Activated B cell treated with CpG ODN at 0.5 μM for 24 hours (primary cell): ENCODE measurements around the gene SYNE2. TPM values are rescaled to one million over a fixed set of nuclear protein-coding genes. Genes with fewer than 3 reads are reported as not detected.

Experiments used
- ATAC-seq: fragments of 200-7000 bp; cut with Tn5 transposase; one replicate; pipeline ENCODE4 v1.10.0; 2021; ENCODE audit warnings: low read depth, mild to moderate bottlenecking, moderate library complexity
- CTCF ChIA-PET: fragments of 350-600 bp; sonication (Branson Sonifier 250); formaldehyde crosslinking; loops from one replicate; lab custom pipeline; 2021; ENCODE audit warnings: antibody characterized with exemption; lab: Charles Lee
- POLR2A ChIA-PET: fragments of 350-600 bp; sonication (Branson Sonifier 250); formaldehyde crosslinking; loops from one replicate; lab custom pipeline; 2021; ENCODE audit warnings: antibody characterized with exemption; lab: Charles Lee
- DNase-seq: peaks from one replicate; pipeline ENCODE4 v3.0.0; 2022
- H3K27ac Mint-ChIP-seq: one replicate; pipeline ENCODE4 v1.8.0; 2020; ENCODE audit warnings: mixed read lengths
- H3K27me3 Mint-ChIP-seq: one replicate; pipeline ENCODE4 v1.8.0; 2021; ENCODE audit warnings: mixed read lengths
- H3K36me3 Mint-ChIP-seq: one replicate; pipeline ENCODE4 v1.8.0; 2021; ENCODE audit warnings: low read depth, mixed read lengths
- H3K4me1 Mint-ChIP-seq: one replicate; pipeline ENCODE4 v1.8.0; 2021; ENCODE audit warnings: mixed read lengths
- H3K4me3 Mint-ChIP-seq: one replicate; pipeline ENCODE4 v1.8.0; 2020; ENCODE audit warnings: mild to moderate bottlenecking, mixed read lengths
- H3K9me3 Mint-ChIP-seq: one replicate; pipeline ENCODE4 v1.8.0; 2020; ENCODE audit warnings: mixed read lengths
- intact Hi-C: fragments of 100-400 bp; cut with micrococcal nuclease; formaldehyde crosslinking; loops from one replicate; pipeline ENCODE4 v1.15.1; 2024
- total RNA-seq: library from RNA; stranded (reverse); gene quantifications from 2 replicates; pipeline ENCODE4 v1.2.3, GENCODE V29; 2022
- TF ChIP-seq, protein P1 (sequence below): fragments of 200-600 bp; IDR thresholded peaks from one replicate; pipeline ENCODE4 v1.8.0; 2022; ENCODE audit warnings: antibody characterized with exemption, mild to moderate bottlenecking

SYNE2 gene
- total RNA-seq, 1 donor from 2014 or later: 40.1 TPM

DNA sequence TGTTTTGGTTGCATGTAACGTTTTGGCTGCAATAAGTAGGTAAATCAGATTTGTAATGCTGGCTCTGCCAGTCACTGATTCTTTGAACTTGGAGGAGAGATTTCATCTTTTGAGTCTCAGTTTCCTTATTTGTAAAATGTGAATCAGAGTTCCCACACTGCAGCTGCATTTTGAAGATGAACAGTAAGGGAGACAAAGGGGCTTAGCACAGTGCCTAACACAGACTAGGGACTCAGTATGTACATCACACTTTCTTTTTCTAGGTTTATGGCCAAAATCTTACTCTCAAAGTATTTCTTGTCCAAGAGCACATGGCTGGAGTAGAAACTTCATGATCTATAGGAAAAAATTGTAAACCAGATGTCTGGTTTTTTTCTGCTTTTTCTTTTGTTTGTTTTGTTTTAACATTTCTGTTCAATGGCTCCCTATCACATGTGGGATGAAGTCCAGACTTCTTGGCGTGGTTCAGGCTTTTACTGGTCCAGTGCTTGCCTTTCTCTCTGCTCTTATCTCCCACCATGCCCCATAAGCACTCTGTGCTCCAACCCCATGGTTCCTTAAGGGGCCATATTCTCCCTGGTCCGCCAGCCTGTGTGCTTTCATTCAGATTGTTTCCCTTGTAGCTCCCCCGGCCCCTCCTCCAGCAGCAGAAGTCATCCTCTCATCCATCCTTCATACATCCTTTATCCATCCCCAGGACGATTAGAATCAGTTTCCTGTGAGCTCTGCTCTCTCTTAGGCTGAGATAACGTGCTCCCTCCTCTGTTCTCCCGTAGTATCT is 58.0 kb downstream of the SYNE2 start:
- peaks cover 20% of the 10 kb centered on the region for H3K36me3 Mint-ChIP-seq
- intact Hi-C loops: no loop called here
- H3K27ac Mint-ChIP-seq: no peak overlapping the region
- H3K4me1 Mint-ChIP-seq: peaks cover 9% of the 10 kb centered on the region
- H3K9me3 Mint-ChIP-seq: no peaks in the 10 kb centered on the region
- H3K4me3 Mint-ChIP-seq: no peak overlapping the region
- CTCF ChIA-PET: no interaction called here
- ATAC-seq (no peak), DNase-seq (no peak)
- POLR2A ChIA-PET: no interaction called here
- TF ChIP-seq, protein P1, sequence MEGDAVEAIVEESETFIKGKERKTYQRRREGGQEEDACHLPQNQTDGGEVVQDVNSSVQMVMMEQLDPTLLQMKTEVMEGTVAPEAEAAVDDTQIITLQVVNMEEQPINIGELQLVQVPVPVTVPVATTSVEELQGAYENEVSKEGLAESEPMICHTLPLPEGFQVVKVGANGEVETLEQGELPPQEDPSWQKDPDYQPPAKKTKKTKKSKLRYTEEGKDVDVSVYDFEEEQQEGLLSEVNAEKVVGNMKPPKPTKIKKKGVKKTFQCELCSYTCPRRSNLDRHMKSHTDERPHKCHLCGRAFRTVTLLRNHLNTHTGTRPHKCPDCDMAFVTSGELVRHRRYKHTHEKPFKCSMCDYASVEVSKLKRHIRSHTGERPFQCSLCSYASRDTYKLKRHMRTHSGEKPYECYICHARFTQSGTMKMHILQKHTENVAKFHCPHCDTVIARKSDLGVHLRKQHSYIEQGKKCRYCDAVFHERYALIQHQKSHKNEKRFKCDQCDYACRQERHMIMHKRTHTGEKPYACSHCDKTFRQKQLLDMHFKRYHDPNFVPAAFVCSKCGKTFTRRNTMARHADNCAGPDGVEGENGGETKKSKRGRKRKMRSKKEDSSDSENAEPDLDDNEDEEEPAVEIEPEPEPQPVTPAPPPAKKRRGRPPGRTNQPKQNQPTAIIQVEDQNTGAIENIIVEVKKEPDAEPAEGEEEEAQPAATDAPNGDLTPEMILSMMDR: no peak
- H3K27me3 Mint-ChIP-seq: no peaks in the 10 kb centered on the region

DNA sequence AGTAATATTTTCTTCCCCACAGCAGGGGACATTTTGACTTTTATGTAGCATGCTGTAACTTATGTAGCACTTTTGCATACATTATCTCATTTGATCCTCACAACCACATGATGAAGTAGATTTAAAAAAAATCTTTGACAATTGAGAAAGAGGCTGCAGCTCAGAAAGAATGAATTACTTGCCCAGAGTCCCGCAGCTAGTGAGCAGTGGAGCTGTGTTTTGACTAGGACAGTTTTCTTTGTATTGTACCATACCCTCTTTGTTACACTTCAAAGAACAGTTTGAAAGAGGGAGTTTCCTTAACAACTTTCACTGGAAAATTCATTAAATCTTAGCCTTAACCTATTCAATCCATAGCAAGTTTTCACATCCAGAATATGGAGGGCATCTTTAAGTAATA is 58.6 kb downstream of the SYNE2 start:
- intact Hi-C loops: no loop called here
- CTCF ChIA-PET: no interaction called here

DNA sequence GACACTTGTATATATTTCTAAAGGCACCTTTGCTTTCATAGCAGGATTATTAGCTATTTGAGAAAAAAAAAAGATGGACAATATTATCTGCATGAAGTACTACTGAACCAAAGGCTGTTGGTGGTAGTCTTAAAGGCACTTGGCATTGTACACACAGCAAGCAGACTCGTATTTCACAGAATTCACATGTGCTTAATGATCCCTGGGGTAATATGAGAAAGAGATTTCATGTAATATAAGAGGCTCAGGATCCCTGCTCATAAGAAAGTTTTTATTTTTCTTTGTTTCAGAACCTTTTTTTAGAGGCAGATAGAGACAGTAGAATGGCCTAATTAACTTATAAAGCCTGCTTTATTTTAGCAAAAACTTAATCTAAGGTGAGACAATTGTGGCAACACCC is 59.5 kb downstream of the SYNE2 start:
- POLR2A ChIA-PET: no interaction called here
- Mint-ChIP-seq H3K9me3 (no peaks in the 10 kb centered on the region), H3K27ac (no peak overlapping the region), H3K4me3 (no peak overlapping the region), H3K27me3 (no peaks in the 10 kb centered on the region), H3K4me1 (peaks cover 9% of the 10 kb centered on the region), H3K36me3 (peaks cover 20% of the 10 kb centered on the region)
- DNase-seq: no peak
- no peak for ATAC-seq
- CTCF ChIA-PET: no interaction called here
- intact Hi-C loops: no loop called here
- TF ChIP-seq, protein P1: no peak

More for the DNA sequence above, 58.6 kb downstream of the SYNE2 start:
- DNase-seq: no peak
- H3K9me3 Mint-ChIP-seq: no peaks in the 10 kb centered on the region
- POLR2A ChIA-PET: no interaction called here
- H3K27me3 Mint-ChIP-seq: no peaks in the 10 kb centered on the region
- TF ChIP-seq, protein P1: no peak
- peaks cover 9% of the 10 kb centered on the region for H3K4me1 Mint-ChIP-seq
- no peak for ATAC-seq
- H3K36me3 Mint-ChIP-seq: peaks cover 20% of the 10 kb centered on the region
- no peak overlapping the region for H3K4me3 Mint-ChIP-seq
- no peak overlapping the region for H3K27ac Mint-ChIP-seq

DNA sequence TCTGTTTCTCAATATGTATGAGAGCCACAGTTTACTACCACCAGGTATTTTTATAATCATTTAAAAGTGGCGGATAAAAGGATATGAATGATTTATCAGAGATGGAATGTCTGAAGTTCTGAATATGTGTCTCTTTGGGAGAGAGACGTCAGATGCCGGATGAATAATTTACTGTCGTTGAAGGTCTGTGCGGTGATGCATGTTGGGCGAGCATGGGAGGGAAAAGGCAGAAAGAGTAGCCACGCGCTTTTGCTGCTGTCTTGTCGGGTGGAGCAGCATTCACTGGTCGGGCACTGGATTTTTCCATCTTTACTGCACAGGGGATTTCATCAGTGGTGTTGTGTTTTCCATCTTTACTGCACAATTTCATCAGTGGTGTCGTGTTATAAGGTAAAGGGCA is 65.6 kb downstream of the SYNE2 start:
- POLR2A ChIA-PET: no interaction called here
- ATAC-seq (no peak), DNase-seq (no peak)
- Mint-ChIP-seq H3K9me3 (no peaks in the 10 kb centered on the region), H3K36me3 (no peaks in the 10 kb centered on the region), H3K27ac (no peak overlapping the region), H3K27me3 (no peaks in the 10 kb centered on the region), H3K4me1 (no peaks in the 10 kb centered on the region), H3K4me3 (no peak overlapping the region)
- CTCF ChIA-PET: no interaction called here
- intact Hi-C loops: no loop called here
- TF ChIP-seq, protein P1: no peak

DNA sequence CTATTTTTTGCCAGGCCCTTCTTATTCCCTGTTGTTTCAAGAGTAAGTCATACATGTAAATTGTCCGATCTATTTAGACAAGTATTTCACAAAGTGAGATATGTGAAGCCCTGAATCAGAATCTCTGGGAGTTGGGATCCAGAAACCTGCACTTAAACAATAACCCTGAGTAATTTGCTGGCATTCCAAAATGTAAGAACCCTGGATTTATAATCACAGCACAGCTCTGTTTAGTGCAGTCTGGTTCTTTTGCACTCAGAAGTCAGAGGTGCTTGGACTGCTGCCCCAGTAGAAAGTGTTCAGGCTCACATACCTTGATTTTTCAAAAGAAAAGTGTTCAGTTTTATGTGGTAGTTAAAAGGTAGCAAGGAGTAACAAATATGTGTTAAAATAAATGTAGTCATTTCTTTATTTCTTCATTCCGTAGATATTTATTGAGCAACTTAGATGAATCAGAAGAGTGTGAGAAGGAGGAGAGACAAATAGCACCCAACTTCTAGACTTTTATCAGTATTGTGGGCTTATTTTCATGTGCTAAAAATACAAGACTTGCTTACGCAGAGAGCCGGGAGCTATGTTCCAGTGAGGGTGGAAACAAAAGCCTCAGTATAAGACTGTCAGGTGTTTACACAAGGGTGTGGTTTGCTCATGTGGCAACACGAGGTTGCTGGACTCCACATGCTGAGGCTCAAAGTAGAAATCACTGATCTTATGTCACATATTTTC is 70.1 kb downstream of the SYNE2 start:
- peaks cover 3% of the 10 kb centered on the region for H3K36me3 Mint-ChIP-seq
- H3K27ac Mint-ChIP-seq: no peak overlapping the region
- H3K27me3 Mint-ChIP-seq: no peaks in the 10 kb centered on the region
- DNase-seq: no peak
- POLR2A ChIA-PET: no interaction called here
- H3K4me3 Mint-ChIP-seq: no peak overlapping the region
- H3K9me3 Mint-ChIP-seq: peaks cover 4% of the 10 kb centered on the region
- CTCF ChIA-PET: interaction anchor here (0.7 kb wide), 1 partner anchor 33 kb away, joined by 3 read pairs; no protein-coding TSS in a partner anchor
- ATAC-seq: no peak
- intact Hi-C loops: no loop called here
- H3K4me1 Mint-ChIP-seq: no peaks in the 10 kb centered on the region
- TF ChIP-seq, protein P1: no peak
